HepG2 (cell line): ENCODE results near the gene UNC5CL. TPM values are rescaled to one million over a fixed set of nuclear protein-coding genes. Genes with fewer than 3 reads are reported as not detected.

Experiments
- CENPT ChIP-seq: sonication (generic); formaldehyde crosslinking; IDR thresholded peaks from 2 replicates; pipeline ENCODE4 v1.8.0; 2022; ENCODE audit warnings: low read depth, mild to moderate bottlenecking, moderate library complexity, missing genetic modification reagents
- FOXA1 ChIP-seq, 2 experiments: fragments of 450-650 bp in 1 of 2; sonication (generic) in 1 of 2; formaldehyde crosslinking in 1 of 2; IDR thresholded peaks; 2 replicates each; pipeline versions ENCODE4 v1.4.0 to v1.6.1; 2016 to 2020; ENCODE audit warnings: missing genetic modification reagents in 1 of 2
- ISX ChIP-seq: sonication (generic); formaldehyde crosslinking; conservative IDR thresholded peaks from 2 replicates; pipeline ENCODE4 v1.5.0; 2020; ENCODE audit warnings: missing genetic modification reagents
- KIAA2018 ChIP-seq: sonication (generic); formaldehyde crosslinking; IDR thresholded peaks from 2 replicates; pipeline ENCODE4 v1.5.0; 2020; ENCODE audit warnings: mild to moderate bottlenecking, missing genetic modification reagents, borderline replicate concordance
- NFE2L1 ChIP-seq: sonication (generic); formaldehyde crosslinking; IDR thresholded peaks from 2 replicates; pipeline ENCODE4 v1.4.0; 2020; ENCODE audit warnings: missing genetic modification reagents, mild to moderate bottlenecking, borderline replicate concordance
- NFRKB ChIP-seq: fragments of 450-650 bp; IDR thresholded peaks from 2 replicates; pipeline ENCODE4 v1.6.1; 2017
- POGZ ChIP-seq: sonication (generic); formaldehyde crosslinking; IDR thresholded peaks from 2 replicates; pipeline ENCODE4 v1.4.0; 2020; ENCODE audit warnings: mild to moderate bottlenecking, missing genetic modification reagents
- SAFB2 ChIP-seq: sonication (generic); formaldehyde crosslinking; IDR thresholded peaks from 2 replicates; pipeline ENCODE4 v1.5.1; 2020; ENCODE audit warnings: missing genetic modification reagents, low read depth, mild to moderate bottlenecking, borderline replicate concordance
- SKI ChIP-seq: fragments of 450-650 bp; IDR thresholded peaks from one replicate; pipeline ENCODE4 v1.6.1; 2018; ENCODE audit warnings: mild to moderate bottlenecking; ENCODE audit not compliant: partially characterized antibody
- ZFYVE20 ChIP-seq: sonication (generic); formaldehyde crosslinking; IDR thresholded peaks from 2 replicates; pipeline ENCODE4 v1.8.0; 2023; ENCODE audit warnings: low read depth, mild to moderate bottlenecking, moderate library complexity, missing genetic modification reagents, borderline replicate concordance
- ZNF207 ChIP-seq: fragments of 450-650 bp; IDR thresholded peaks from 2 replicates; pipeline ENCODE4 v1.6.1; 2016; ENCODE audit warnings: antibody characterized with exemption, borderline replicate concordance
- ZNF34 ChIP-seq: sonication (generic); formaldehyde crosslinking; IDR thresholded peaks from 2 replicates; pipeline ENCODE4 v1.4.0; 2020; ENCODE audit warnings: mild to moderate bottlenecking, missing genetic modification reagents, borderline replicate concordance
- ZNF530 ChIP-seq: sonication (generic); formaldehyde crosslinking; IDR thresholded peaks from 2 replicates; pipeline ENCODE4 v1.5.0; 2020; ENCODE audit warnings: low read depth, mild to moderate bottlenecking, missing genetic modification reagents
- ZNF891 ChIP-seq: sonication (generic); formaldehyde crosslinking; IDR thresholded peaks from 2 replicates; pipeline ENCODE4 v1.5.0; 2020; ENCODE audit warnings: mild to moderate bottlenecking, missing genetic modification reagents
- polyA plus RNA-seq, 8 experiments: library from polyadenylated mRNA; depleted of rRNA in 3 of 8; stranded (reverse) in 7 of 8; unstranded in 1 of 8; fragments of >200 nt; fragmentation: Illumina TruSeq in 4 of 8; extraction: Trizol in 4 of 8; gene quantifications; 2 replicates each; pipeline versions ENCODE4 v1.2.1 to v1.2.3, GENCODE V29; 2011 to 2016; ENCODE audit warnings: low read depth in 4 of 8, missing spikeins in 1 of 8, mixed read lengths in 1 of 8; ENCODE audit not compliant: insufficient read depth in 1 of 8
- total RNA-seq, 5 experiments: library from RNA; depleted of rRNA; stranded (reverse); fragments of >200 nt; fragmentation: Illumina TruSeq; extraction: Trizol; gene quantifications; 2 replicates each; pipeline ENCODE4 v1.2.3, GENCODE V29; 2016; ENCODE audit warnings: low read depth in 1 of 5
- TF ChIP-seq, protein P1 (sequence below): sonication (generic); formaldehyde crosslinking; IDR thresholded peaks from 2 replicates; pipeline ENCODE4 v1.4.0; 2020; ENCODE audit warnings: missing genetic modification reagents
- TF ChIP-seq, protein P2 (sequence below): sonication (generic); formaldehyde crosslinking; IDR thresholded peaks from 2 replicates; pipeline ENCODE4 v1.4.0; 2020; ENCODE audit warnings: mild to moderate bottlenecking, missing genetic modification reagents

The UNC5CL gene
- total and polyA plus RNA-seq, 2 of the 13 experiments (the other 11 are each of a cell fraction or from before 2014, with no cell fraction given) = 2.4 to 2.5 TPM

GRCh38 chr6:41073203-41073967, 34.4 kb upstream of the UNC5CL start (continued):
- no peak for TF ChIP-seq ZNF530 (CRISPR knock-in tag)
- no peak for TF ChIP-seq FOXA1 (IDR thresholded peaks at IDR 0.05)
- peak; percentile 20; the same call in 1 of the 2 replicates for TF ChIP-seq FOXA1 (CRISPR knock-in tag; IDR thresholded peaks at IDR 0.05)
- no peak for TF ChIP-seq NFRKB
- TF ChIP-seq SKI = peak; percentile 51
- TF ChIP-seq, protein P1, sequence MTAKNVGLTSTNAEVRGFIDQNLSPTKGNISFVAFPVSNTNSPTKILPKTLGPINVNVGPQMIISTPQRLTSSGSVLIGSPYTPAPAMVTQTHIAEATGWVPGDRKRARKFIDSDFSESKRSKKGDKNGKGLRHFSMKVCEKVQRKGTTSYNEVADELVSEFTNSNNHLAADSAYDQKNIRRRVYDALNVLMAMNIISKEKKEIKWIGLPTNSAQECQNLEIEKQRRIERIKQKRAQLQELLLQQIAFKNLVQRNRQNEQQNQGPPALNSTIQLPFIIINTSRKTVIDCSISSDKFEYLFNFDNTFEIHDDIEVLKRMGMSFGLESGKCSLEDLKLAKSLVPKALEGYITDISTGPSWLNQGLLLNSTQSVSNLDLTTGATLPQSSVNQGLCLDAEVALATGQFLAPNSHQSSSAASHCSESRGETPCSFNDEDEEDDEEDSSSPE (CRISPR knock-in tag) = no peak
- no peak; the same call in 1 of the 2 replicates for TF ChIP-seq ZNF891
- TF ChIP-seq, protein P2, sequence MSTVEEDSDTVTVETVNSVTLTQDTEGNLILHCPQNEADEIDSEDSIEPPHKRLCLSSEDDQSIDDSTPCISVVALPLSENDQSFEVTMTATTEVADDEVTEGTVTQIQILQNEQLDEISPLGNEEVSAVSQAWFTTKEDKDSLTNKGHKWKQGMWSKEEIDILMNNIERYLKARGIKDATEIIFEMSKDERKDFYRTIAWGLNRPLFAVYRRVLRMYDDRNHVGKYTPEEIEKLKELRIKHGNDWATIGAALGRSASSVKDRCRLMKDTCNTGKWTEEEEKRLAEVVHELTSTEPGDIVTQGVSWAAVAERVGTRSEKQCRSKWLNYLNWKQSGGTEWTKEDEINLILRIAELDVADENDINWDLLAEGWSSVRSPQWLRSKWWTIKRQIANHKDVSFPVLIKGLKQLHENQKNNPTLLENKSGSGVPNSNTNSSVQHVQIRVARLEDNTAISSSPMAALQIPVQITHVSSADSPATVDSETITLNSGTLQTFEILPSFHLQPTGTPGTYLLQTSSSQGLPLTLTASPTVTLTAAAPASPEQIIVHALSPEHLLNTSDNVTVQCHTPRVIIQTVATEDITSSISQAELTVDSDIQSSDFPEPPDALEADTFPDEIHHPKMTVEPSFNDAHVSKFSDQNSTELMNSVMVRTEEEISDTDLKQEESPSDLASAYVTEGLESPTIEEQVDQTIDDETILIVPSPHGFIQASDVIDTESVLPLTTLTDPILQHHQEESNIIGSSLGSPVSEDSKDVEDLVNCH = no peak
- TF ChIP-seq NFE2L1 = no peak
- peak; percentile 72; the same call in 1 of the 2 replicates for TF ChIP-seq ZNF34 (CRISPR knock-in tag)
- TF ChIP-seq ISX (CRISPR knock-in tag) = peak; percentile 88; the same call in 1 of the 2 replicates
- 0 out of 2 replicates have a peak, but pooled peaks have one; percentile 49 for TF ChIP-seq KIAA2018
- TF ChIP-seq SAFB2 (CRISPR knock-in tag) = peak; percentile 17; the same call in 1 of the 2 replicates
- TF ChIP-seq ZFYVE20 (CRISPR knock-in tag) = no peak
- TF ChIP-seq POGZ (CRISPR knock-in tag) = peak; percentile 19; the same call in 1 of the 2 replicates
- TF ChIP-seq CENPT = peak; percentile 71; the same call in 1 of the 2 replicates
- no peak for TF ChIP-seq ZNF207
